Hypothalamus (tissue), 51 donors: Measurements from ENCODE around the gene NCOA4.
"Not testable (repeated sequence)": the region's sequence is repeated elsewhere in the genome, so short reads cannot be mapped to it uniquely, and the experiment has no call there.

Experiments
- DNase-seq, 51 donors: peaks; one replicate each; lab custom pipeline; 2025; lab: John Stamatoyannopoulos, UW

Gene NCOA4

DNA sequence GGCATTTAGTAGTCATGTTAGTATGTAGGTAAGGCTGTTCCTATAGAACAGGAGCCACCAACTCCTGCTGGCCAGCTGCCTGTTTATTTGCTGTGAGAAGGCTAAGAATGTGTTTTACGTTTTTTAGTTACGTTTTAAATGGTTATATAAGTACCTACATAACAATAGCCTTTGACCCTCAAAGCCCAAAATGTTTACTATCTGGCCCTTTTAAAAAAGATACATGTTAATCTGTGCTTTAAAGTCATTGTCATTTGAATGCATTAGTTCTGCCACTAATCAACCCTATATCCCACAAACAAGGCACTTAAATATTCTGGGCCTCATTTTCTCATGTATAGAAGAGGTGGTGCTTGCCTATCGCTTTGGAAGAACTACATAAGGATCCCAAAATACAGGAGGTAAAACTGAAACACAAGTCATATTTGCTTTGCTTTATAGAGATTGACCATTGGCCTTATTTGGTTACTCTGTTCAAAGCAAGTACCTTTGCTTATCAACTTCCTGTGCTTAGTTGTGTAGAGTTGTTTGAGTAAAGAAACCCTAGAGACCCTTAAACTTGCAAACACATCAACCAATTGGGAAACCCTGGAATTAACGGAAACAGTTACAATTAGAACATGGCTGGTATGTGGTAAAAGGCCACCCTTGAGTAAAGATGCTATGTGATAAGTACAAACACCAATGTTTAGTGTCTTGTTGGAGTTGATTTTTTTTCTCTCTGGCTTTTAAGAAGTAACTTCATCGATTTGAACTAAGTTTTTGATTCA, 32.2 kb downstream of the NCOA4 start:
- DNase-seq, result no peak

- DNase-seq, result no peak
Observed at GRCh38 chr10:45997557-45997956, 32.9 kb downstream of the NCOA4 start.

DNA sequence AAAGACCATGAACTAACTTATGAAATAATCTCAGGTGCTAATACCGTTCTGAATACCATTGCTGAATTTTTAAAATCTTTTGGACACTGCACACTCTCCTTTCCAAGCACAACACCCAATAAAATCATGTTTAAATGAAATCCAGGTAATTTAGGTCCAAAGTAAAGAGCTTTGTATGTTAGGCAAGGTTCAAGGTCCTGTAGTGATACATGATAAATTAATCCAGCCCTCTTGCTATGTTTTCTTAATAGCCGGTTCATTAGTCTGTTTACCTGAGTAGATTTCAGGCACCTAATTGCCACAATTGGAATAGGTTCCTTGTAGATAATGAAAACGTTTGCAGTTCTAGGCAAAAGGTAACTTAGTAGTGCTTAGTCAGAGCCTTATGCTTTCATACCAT, 44.8 kb downstream of the NCOA4 start:
- not testable (repeated sequence) for DNase-seq

DNA sequence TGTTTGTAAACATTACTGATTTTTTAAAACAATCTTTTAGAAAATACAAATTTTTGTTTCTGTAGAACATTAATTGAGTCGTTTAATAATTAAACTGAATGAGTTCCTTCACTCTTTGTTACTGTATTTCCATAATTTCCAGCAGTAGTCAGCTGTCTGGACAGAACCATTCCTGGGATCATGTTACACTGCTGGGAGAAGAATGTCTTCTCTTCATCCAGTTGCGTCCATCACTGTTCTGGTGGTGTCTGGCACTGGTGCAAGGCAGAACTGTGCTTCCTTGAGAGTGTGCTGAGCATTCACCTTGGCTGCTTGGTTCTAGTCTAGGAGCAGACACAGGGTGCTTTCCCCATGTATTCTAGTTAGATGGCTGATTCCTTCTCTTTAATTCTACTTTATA, 46.0 kb downstream of the NCOA4 start:
- DNase-seq, result not testable (repeated sequence)

DNA sequence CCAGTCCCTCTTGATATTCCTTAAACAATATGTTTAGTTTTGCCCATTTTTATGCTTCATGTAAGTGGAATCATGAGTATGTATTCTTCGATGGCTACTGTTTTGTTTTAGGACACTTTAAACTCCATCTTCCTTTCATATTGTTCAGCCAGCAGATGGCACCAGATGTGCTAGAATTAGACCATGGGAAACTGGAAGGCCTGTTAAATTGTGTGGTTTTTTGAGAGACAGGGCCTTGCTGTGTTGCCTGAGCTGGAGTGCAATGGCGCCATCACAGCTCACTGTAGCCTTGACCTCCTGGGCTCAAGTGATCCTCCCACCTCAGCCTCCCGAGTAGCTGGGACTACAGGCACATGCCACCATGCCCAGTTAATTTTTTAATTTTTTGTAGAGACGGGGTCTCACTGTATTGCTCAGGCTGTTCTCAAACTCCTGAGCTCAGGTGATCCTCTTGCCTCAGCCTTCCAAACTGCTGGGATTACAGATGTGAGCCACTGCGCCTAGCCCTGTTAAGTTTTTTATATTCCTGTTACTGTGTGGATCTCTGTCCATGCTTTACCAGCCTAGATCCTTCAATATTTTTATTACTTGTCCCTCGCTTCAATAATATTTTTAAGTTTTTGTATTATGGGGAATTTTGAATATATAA, 46.8 kb downstream of the NCOA4 start:
- DNase-seq, result peak in 13 of 51 donors; percentile 3 to 24 (median 18)

- not testable (repeated sequence) for DNase-seq
Observed at GRCh38 chr10:45981367-45981766, 49.1 kb downstream of the NCOA4 start.

DNA sequence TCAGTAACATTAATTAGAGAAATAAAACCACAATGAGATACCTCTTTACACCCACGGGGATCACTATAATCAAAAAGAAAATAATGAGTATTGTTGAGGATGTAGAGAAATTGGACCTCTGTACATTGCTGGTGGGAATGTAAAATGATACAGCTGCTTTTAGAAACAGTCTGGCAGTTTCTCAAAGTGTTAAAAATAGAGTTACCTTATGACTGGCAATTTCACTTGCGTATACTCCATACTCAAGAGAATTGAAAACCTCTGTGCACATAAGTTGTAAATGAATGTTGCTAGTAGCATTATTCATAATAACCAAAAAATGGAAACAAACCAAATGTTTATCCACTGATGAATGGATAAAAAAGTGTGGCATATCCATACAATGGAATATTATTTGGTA, 51.9 kb downstream of the NCOA4 start:
- DNase-seq, result not testable (repeated sequence)

GRCh38 chr10:45974041-45974440, 56.4 kb downstream of the NCOA4 start:
- DNase-seq, result not testable (repeated sequence)

GRCh38 chr10:45972813-45973169, 57.6 kb downstream of the NCOA4 start:
- DNase-seq, result peak in 1 of 51 donors; percentile 0

DNA sequence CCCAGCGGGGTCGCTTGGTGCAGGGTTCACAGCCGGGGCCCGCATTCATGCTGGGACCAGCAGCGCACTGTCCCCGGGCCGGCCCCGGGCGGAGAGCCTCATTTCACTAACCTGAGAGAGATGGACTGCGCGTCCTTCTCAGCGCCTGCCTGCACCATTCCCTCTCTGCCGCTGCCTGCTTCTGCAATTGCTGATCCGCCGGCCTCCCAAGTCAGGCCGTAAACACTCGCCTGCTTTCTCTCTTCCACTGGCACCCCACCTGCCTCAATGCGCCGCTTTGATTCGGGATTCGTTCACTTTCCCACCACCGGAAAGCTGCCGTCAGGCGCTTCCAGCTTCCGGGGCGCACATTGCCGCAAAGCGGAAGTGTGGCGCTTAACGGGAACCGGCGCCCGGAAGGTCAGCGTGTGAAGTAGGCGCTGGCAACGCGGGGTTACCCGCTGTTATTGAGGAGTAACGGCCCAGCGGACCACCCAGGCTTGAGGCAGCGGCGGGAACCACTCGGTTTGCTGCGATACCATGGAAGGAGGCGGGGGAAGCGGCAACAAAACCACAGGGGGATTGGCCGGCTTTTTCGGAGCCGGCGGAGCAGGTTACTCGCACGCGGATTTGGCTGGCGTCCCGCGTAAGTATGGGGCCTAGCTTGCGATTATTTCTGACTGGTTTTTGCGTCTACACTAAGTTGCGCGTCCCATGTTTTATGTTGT, 58.2 kb downstream of the NCOA4 start, which contains the start of gene TIMM23:
TIMM23 (plus strand) TSS at position 384 of the 707 bp plus-strand sequence; CDS start at position 520, 136 bp downstream.
- DNase-seq, result peak; percentile 17 to 95 (median 78)

DNA sequence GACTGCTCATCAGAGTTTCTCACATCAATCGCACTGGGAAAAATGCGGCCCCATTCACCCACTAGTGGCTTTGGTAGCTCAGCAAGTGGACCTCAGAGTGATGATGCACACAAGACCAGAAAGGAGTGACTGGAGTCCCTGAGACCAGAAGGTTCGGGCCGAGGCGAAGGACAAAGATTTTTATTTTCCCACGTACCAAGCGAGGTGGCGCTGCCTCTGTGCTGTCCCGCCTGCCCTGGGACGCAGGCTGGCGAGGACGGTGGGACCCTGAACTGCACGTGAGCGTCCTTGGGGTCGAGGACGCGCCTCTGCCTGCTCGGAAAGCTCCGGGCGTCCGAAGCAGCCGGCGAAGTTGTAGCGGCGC, 58.7 kb downstream of the NCOA4 start:
- DNase-seq, result not testable (repeated sequence)

GRCh38 chr10:45971019-45971418, 59.4 kb downstream of the NCOA4 start:
- DNase-seq, result not testable (repeated sequence)

- not testable (repeated sequence) for DNase-seq
Observed at GRCh38 chr10:45962686-45963452, 67.6 kb downstream of the NCOA4 start.

- not testable (repeated sequence) for DNase-seq
Observed at GRCh38 chr10:45957928-45958327, 72.5 kb downstream of the NCOA4 start.

DNA sequence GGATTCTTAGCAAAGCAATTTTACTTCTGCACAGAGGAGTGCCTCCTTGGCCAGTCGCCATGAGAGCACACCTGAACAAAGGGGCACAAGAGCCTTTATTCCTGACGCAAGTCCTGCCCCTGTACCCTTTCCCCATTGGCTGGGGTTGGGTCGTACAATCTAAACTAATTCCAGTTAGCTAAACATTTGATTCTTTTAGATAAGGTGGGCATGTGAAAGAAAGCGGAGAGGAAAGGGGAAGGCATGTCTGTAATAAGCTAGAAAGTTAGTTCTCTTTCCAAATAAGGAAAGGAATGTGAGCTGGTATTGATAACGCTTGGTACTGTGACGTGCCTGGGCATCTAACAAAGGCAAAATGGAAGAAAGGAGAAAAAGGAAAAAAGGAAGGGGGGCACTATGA, 73.8 kb downstream of the NCOA4 start:
- not testable (repeated sequence) for DNase-seq
